Hepatocyte (in vitro differentiated cells): ENCODE measurements around the gene HOXA6. TPM values are rescaled to one million over a fixed set of nuclear protein-coding genes. Genes with fewer than 3 reads are reported as not detected.
A peak's percentile ranks its signal among the peaks of the same experiment; 100 is the strongest.

Experiments
- DNase-seq: peaks from one replicate; pipeline ENCODE4 v3.0.0-alpha.2; 2016; ENCODE audit warnings: low spot score
- H2AFZ ChIP-seq: fragments of 200-600 bp; sonication (generic); 2 replicates; pipeline ENCODE4 v1.6.0; 2016; ENCODE audit warnings: antibody characterized with exemption, mild to moderate bottlenecking
- H3K27ac ChIP-seq: fragments of 200-600 bp; sonication (generic); 2 replicates; pipeline ENCODE4 v1.5.1; 2016; ENCODE audit warnings: mild to moderate bottlenecking
- H3K27me3 ChIP-seq: fragments of 200-600 bp; sonication (generic); 2 replicates; pipeline ENCODE4 v1.6.1; 2016
- H3K36me3 ChIP-seq: fragments of 200-600 bp; sonication (generic); replicated peaks from 2 replicates; pipeline ENCODE4 v1.5.1; 2016; ENCODE audit warnings: low read depth; ENCODE audit not compliant: insufficient read depth
- H3K4me1 ChIP-seq: fragments of 200-600 bp; sonication (generic); 2 replicates; pipeline ENCODE4 v1.5.1; 2016; ENCODE audit warnings: mild to moderate bottlenecking, moderate library complexity; ENCODE audit not compliant: insufficient read depth
- H3K4me2 ChIP-seq: fragments of 200-600 bp; sonication (generic); 2 replicates; pipeline ENCODE4 v1.6.0; 2016
- H3K4me3 ChIP-seq: fragments of 200-600 bp; sonication (generic); 2 replicates; pipeline ENCODE4 v1.5.1; 2016; ENCODE audit warnings: mild to moderate bottlenecking
- H3K79me2 ChIP-seq: fragments of 200-600 bp; sonication (generic); 2 replicates; pipeline ENCODE4 v1.6.0; 2017; ENCODE audit warnings: mild to moderate bottlenecking
- H3K9me2 ChIP-seq: fragments of 200-600 bp; sonication (generic); replicated peaks from 2 replicates; pipeline ENCODE4 v1.6.0; 2017; ENCODE audit warnings: mild to moderate bottlenecking; ENCODE audit not compliant: insufficient read depth
- H3K9me3 ChIP-seq: fragments of 200-600 bp; sonication (generic); 2 replicates; pipeline ENCODE4 v1.5.1; 2016; ENCODE audit warnings: low read depth, mild to moderate bottlenecking
- H4K20me1 ChIP-seq: fragments of 200-600 bp; sonication (generic); 2 replicates; pipeline ENCODE4 v1.6.0; 2016; ENCODE audit warnings: mild to moderate bottlenecking; ENCODE audit not compliant: insufficient read depth, poor library complexity, severe bottlenecking
- EZH2 ChIP-seq: fragments of 200-600 bp; sonication (generic); IDR thresholded peaks from 2 replicates; pipeline ENCODE4 v1.6.1; 2016; ENCODE audit warnings: antibody characterized with exemption, mild to moderate bottlenecking, borderline replicate concordance
- EZH2phosphoT487 ChIP-seq: fragments of 200-600 bp; sonication (generic); IDR thresholded peaks from one replicate; pipeline ENCODE4 v1.6.1; 2018; ENCODE audit warnings: antibody characterized with exemption, mild to moderate bottlenecking, low read depth, moderate library complexity; ENCODE audit not compliant: unreplicated experiment, severe bottlenecking
- WGBS: methylation state at CpG from one replicate; pipeline ENCODE4 v1.1.6; 2016; ENCODE audit warnings: low lambda C conversion rate; ENCODE audit errors: missing lambda C conversion rate; 5-methylcytosine and 5-hydroxymethylcytosine counted together
- polyA plus RNA-seq: library from polyadenylated mRNA; unstranded; fragments of >200 nt; fragmentation: Nextera tagmentation; extraction: Ambion mirVana; gene quantifications from 2 replicates; pipeline ENCODE4 v1.2.1, GENCODE V29; 2016
- total RNA-seq: library from RNA; depleted of rRNA; stranded (reverse); fragments of >200 nt; gene quantifications from 2 replicates; pipeline ENCODE4 v1.2.3, GENCODE V29; 2014
- TF ChIP-seq, protein P1 (sequence below): fragments of 200-600 bp; sonication (generic); IDR thresholded peaks from 2 replicates; pipeline ENCODE4 v1.5.1; 2016; ENCODE audit warnings: antibody characterized with exemption, mild to moderate bottlenecking; ENCODE audit not compliant: poor library complexity

HOXA6 gene
- total and polyA plus RNA-seq, 2 experiments from 2014 or later, result 0.23 TPM; not detected in 1

DNA sequence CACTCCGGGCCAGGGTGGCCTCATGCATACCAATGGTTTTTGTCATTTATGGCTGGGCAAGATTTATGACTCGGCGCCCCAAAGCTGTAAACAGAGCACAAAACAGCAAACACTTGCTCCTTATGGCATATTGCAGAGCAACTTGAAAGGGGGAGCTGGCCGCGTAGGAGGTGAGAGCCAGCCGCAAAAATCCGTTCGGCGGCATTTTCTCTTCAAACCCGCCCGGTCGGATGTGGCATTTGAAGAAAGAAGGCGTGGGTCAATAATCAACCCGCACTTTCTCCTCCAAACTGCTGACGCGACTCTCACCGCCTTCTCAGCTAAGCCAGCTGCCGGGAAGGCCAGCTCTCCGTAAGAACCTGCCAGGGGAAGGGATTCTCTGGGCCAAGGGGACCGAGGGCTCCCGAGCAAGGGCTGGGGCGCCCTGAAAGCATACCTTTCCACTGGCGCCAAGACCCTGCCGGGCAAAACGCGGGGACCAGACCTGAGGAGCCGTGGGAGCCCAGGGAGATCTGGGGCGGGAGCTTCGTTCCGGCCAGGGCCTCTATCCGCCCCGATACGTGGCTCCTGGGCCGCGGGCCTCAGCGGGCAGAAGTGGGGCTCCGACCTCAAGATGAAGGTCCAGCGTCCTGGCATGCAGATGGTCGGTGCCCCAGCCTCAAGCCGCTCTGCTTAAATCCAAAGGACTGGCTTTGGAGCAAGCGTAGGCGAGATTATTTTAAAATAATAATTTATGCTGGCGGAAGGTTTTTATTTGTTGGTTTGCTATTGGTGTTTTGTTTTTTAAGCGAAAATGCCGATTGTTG, 32.1 kb downstream of the HOXA6 start:
- Histone ChIP-seq H3K9me2 (no peaks in the 10 kb centered on the region), H3K4me3 (peak overlapping the region; percentile 18), H3K27ac (peak overlapping the region; percentile 75), H3K9me3 (no peaks in the 10 kb centered on the region), H3K4me1 (peaks cover 15% of the 10 kb centered on the region), H2AFZ (no peak overlapping the region), H3K4me2 (peak overlapping the region; percentile 91), H3K79me2 (peaks cover 30% of the 10 kb centered on the region), H3K27me3 (peaks cover 64% of the 10 kb centered on the region), H3K36me3 (no peaks in the 10 kb centered on the region), H4K20me1 (no peaks in the 10 kb centered on the region)
- peak; percentile 71 for TF ChIP-seq EZH2
- TF ChIP-seq, protein P1, sequence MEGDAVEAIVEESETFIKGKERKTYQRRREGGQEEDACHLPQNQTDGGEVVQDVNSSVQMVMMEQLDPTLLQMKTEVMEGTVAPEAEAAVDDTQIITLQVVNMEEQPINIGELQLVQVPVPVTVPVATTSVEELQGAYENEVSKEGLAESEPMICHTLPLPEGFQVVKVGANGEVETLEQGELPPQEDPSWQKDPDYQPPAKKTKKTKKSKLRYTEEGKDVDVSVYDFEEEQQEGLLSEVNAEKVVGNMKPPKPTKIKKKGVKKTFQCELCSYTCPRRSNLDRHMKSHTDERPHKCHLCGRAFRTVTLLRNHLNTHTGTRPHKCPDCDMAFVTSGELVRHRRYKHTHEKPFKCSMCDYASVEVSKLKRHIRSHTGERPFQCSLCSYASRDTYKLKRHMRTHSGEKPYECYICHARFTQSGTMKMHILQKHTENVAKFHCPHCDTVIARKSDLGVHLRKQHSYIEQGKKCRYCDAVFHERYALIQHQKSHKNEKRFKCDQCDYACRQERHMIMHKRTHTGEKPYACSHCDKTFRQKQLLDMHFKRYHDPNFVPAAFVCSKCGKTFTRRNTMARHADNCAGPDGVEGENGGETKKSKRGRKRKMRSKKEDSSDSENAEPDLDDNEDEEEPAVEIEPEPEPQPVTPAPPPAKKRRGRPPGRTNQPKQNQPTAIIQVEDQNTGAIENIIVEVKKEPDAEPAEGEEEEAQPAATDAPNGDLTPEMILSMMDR, result no peak
- no peak for TF ChIP-seq EZH2phosphoT487
- 9% methylated on average over 45 of the region's 45 CpGs for WGBS
- DNase-seq, result peak; percentile 72

DNA sequence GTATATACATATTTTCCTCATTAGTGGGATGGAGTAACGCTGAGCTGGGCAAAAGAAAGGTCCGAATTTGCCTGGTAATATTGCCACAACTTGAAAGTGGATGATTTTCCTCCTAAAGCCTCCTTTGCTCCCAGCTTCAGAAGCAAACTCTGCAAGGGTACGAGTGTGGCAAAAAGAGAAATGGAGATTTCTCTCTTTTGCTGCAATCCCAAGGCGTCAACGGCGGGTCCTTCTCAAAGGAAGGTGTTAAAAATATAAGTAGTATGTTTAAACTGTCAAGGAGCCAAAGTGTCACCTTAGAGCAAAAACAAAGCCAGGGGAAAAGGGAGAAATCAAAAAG, 32.7 kb downstream of the HOXA6 start:
- Histone ChIP-seq H3K9me2 (no peaks in the 10 kb centered on the region), H3K9me3 (no peaks in the 10 kb centered on the region), H3K4me3 (no peak overlapping the region), H3K79me2 (peaks cover 30% of the 10 kb centered on the region), H3K36me3 (no peaks in the 10 kb centered on the region), H3K4me1 (peaks cover 18% of the 10 kb centered on the region), H3K27me3 (peaks cover 67% of the 10 kb centered on the region), H3K4me2 (peak overlapping the region; percentile 91), H3K27ac (peak overlapping the region; percentile 57), H4K20me1 (no peaks in the 10 kb centered on the region), H2AFZ (no peak overlapping the region)
- WGBS, result 32% methylated on average over 6 of the region's 6 CpGs
- no peak for DNase-seq
- TF ChIP-seq EZH2, result no peak
- TF ChIP-seq, protein P1, result no peak
- no peak for TF ChIP-seq EZH2phosphoT487

DNA sequence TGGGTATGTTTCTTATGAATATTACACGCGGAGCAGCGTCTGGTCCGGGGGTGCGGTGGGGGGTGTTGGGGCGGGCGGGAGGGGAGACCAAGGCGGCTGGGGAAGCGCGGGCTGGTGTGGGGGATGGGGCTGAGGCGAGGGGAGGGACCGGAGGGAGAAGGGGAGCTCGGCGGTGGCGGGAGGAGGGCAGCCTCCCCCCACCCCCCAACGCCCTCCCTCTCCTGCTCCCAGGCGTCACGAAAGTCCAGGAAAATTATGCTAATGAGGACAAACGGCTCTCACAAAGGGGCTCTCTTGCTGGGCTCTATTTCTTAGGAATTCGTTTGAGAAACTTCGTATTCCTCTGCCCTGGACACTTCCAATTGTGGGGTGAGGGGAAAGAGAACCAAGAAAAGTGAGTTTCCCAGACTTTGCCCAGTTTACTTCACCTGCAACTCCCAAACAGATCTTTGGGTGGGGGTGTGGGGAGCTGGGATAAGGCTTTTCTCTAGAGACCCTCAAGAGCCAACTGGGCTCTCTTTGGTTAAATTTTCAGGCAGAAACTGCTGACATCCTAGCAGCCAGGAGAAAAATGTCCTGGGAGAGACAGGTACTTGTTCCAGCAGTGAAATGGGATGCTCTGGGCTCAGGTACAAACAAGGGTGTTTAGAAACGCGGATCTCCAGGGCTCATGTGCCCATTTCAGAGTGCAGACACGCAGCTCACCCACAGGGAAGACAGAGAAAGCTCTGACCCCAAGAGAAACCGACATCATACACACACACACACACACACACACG, 33.4 kb downstream of the HOXA6 start:
- Histone ChIP-seq H3K79me2 (peaks cover 25% of the 10 kb centered on the region), H3K4me2 (peak overlapping the region; percentile 91)
- WGBS, result 11% methylated on average over 8 of the region's 26 CpGs

More for the DNA sequence above, 33.4 kb downstream of the HOXA6 start:
- Histone ChIP-seq H2AFZ (no peak overlapping the region), H3K4me1 (peaks cover 18% of the 10 kb centered on the region), H3K9me2 (no peaks in the 10 kb centered on the region), H3K9me3 (no peaks in the 10 kb centered on the region), H4K20me1 (no peaks in the 10 kb centered on the region), H3K27ac (peak overlapping the region; percentile 80), H3K36me3 (no peaks in the 10 kb centered on the region), H3K4me3 (peak overlapping the region; percentile 5), H3K27me3 (peaks cover 73% of the 10 kb centered on the region)
- DNase-seq, result peak; percentile 55
- TF ChIP-seq EZH2 (no peak), EZH2phosphoT487 (no peak)
- TF ChIP-seq, protein P1, result no peak
